GM23248 (cell line): ENCODE results near the gene RFTN1.

Source experiments
- EZH2 ChIP-seq: fragments of 200-600 bp; sonication (generic); IDR thresholded peaks from 2 replicates; pipeline ENCODE4 v1.6.1; 2018; ENCODE audit warnings: antibody characterized with exemption, mild to moderate bottlenecking; ENCODE audit not compliant: insufficient read depth, poor library complexity, severe bottlenecking
- EZH2phosphoT487 ChIP-seq: fragments of 200-600 bp; sonication (generic); IDR thresholded peaks from 2 replicates; pipeline ENCODE4 v1.6.1; 2018; ENCODE audit warnings: antibody characterized with exemption, moderate library complexity, mild to moderate bottlenecking, low read depth; ENCODE audit not compliant: insufficient read depth

- TF ChIP-seq EZH2: no peak
- TF ChIP-seq EZH2phosphoT487: no peak
These were observed 197.1 kb downstream of the RFTN1 start for GRCh38 chr3:16316396-16316795.
